Activated B cell treated with CpG ODN at 0.5 μM for 24 hours (primary cell): ENCODE results near the gene MUC5B. TPM values are rescaled to one million over a fixed set of nuclear protein-coding genes. Genes with fewer than 3 reads are reported as not detected.

Experiments
- ATAC-seq: fragments of 200-7000 bp; cut with Tn5 transposase; one replicate; pipeline ENCODE4 v1.10.0; 2021; ENCODE audit warnings: low read depth, mild to moderate bottlenecking, moderate library complexity
- CTCF ChIA-PET: fragments of 350-600 bp; sonication (Branson Sonifier 250); formaldehyde crosslinking; loops from one replicate; lab custom pipeline; 2021; ENCODE audit warnings: antibody characterized with exemption; lab: Charles Lee
- POLR2A ChIA-PET: fragments of 350-600 bp; sonication (Branson Sonifier 250); formaldehyde crosslinking; loops from one replicate; lab custom pipeline; 2021; ENCODE audit warnings: antibody characterized with exemption; lab: Charles Lee
- DNase-seq: peaks from one replicate; pipeline ENCODE4 v3.0.0; 2022
- H3K27ac Mint-ChIP-seq: one replicate; pipeline ENCODE4 v1.8.0; 2020; ENCODE audit warnings: mixed read lengths
- H3K27me3 Mint-ChIP-seq: one replicate; pipeline ENCODE4 v1.8.0; 2021; ENCODE audit warnings: mixed read lengths
- H3K36me3 Mint-ChIP-seq: one replicate; pipeline ENCODE4 v1.8.0; 2021; ENCODE audit warnings: low read depth, mixed read lengths
- H3K4me1 Mint-ChIP-seq: one replicate; pipeline ENCODE4 v1.8.0; 2021; ENCODE audit warnings: mixed read lengths
- H3K4me3 Mint-ChIP-seq: one replicate; pipeline ENCODE4 v1.8.0; 2020; ENCODE audit warnings: mild to moderate bottlenecking, mixed read lengths
- H3K9me3 Mint-ChIP-seq: one replicate; pipeline ENCODE4 v1.8.0; 2020; ENCODE audit warnings: mixed read lengths
- intact Hi-C: fragments of 100-400 bp; cut with micrococcal nuclease; formaldehyde crosslinking; loops from one replicate; pipeline ENCODE4 v1.15.1; 2024
- total RNA-seq: library from RNA; stranded (reverse); gene quantifications from 2 replicates; pipeline ENCODE4 v1.2.3, GENCODE V29; 2022
- TF ChIP-seq, protein P1 (sequence below): fragments of 200-600 bp; IDR thresholded peaks from one replicate; pipeline ENCODE4 v1.8.0; 2022; ENCODE audit warnings: antibody characterized with exemption, mild to moderate bottlenecking

Gene MUC5B
- total RNA-seq, 1 donor from 2014 or later, result not detected

- ATAC-seq, result no peak
- intact Hi-C loops, result no loop called here
- H3K4me3 Mint-ChIP-seq, result no peak overlapping the region
- DNase-seq, result no peak
- H3K27me3 Mint-ChIP-seq, result no peaks in the 10 kb centered on the region
- no peaks in the 10 kb centered on the region for H3K4me1 Mint-ChIP-seq
- TF ChIP-seq, protein P1, sequence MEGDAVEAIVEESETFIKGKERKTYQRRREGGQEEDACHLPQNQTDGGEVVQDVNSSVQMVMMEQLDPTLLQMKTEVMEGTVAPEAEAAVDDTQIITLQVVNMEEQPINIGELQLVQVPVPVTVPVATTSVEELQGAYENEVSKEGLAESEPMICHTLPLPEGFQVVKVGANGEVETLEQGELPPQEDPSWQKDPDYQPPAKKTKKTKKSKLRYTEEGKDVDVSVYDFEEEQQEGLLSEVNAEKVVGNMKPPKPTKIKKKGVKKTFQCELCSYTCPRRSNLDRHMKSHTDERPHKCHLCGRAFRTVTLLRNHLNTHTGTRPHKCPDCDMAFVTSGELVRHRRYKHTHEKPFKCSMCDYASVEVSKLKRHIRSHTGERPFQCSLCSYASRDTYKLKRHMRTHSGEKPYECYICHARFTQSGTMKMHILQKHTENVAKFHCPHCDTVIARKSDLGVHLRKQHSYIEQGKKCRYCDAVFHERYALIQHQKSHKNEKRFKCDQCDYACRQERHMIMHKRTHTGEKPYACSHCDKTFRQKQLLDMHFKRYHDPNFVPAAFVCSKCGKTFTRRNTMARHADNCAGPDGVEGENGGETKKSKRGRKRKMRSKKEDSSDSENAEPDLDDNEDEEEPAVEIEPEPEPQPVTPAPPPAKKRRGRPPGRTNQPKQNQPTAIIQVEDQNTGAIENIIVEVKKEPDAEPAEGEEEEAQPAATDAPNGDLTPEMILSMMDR, result no peak
- H3K36me3 Mint-ChIP-seq, result no peaks in the 10 kb centered on the region
- ChIA-PET POLR2A (no interaction called here), CTCF (no interaction called here)
- no peaks in the 10 kb centered on the region for H3K9me3 Mint-ChIP-seq
- no peak overlapping the region for H3K27ac Mint-ChIP-seq
Observed at GRCh38 chr11:1254733-1255132, 31.9 kb downstream of the MUC5B start.

DNA sequence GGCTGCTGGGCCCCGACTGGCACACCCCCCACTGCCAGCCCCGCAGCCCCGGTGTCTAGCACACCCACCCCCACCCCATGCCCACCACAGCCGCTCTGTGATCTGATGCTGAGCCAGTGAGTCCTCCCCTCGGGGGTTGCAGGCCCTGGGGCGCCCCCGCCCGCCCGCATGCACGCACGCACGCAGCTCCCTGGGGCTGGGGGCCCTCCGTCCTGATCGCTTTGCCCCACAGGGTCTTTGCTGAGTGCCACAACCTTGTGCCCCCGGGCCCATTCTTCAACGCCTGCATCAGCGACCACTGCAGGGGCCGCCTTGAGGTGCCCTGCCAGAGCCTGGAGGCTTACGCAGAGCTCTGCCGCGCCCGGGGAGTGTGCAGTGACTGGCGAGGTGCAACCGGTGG lies 32.3 kb downstream of the MUC5B start:
- Mint-ChIP-seq H3K9me3 (no peaks in the 10 kb centered on the region), H3K27ac (no peak overlapping the region), H3K36me3 (no peaks in the 10 kb centered on the region), H3K27me3 (no peaks in the 10 kb centered on the region), H3K4me3 (no peak overlapping the region), H3K4me1 (no peaks in the 10 kb centered on the region)
- POLR2A ChIA-PET, result no interaction called here
- ATAC-seq (no peak), DNase-seq (no peak)
- intact Hi-C loops, result no loop called here
- TF ChIP-seq, protein P1, result no peak
- CTCF ChIA-PET, result no interaction called here

DNA sequence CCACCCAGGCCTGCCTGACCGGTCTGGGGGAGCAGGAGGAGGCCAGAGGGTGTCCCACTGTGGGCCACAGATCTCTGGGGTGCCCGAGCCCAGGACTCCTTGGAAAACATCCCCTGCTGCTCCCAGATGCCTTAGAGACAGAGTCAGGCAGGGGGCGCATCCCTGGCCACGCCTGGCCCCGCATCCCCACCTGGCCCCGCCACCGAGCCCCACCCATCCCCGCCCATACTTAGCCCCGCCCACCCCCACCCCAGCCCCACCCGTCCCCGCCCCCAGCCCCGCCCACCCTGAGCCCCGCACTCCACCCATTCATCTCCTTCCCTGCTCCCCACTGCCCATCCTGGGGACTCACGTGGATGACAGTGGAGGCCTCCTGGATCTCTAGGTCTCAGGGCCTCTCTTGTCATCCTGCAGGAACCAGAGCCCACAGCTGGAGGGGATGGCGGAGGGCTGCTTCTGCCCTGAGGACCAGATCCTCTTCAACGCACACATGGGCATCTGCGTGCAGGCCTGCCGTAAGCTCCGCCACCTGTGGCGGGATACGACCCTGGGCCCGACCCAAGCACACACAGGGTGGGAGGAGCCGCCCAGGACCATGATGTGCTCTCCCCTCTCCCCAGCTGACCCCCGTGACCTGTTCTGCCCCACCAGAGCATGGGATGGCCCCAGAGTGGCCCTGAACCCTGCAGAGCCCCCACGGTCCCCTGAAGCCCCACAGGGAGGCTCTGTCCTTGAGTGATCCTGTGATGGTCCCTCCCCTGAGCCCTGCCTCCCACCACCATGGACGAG lies 33.6 kb downstream of the MUC5B start:
- Mint-ChIP-seq H3K4me1 (no peaks in the 10 kb centered on the region), H3K27ac (no peak overlapping the region), H3K27me3 (no peaks in the 10 kb centered on the region), H3K36me3 (no peaks in the 10 kb centered on the region), H3K4me3 (no peak overlapping the region), H3K9me3 (no peaks in the 10 kb centered on the region)
- DNase-seq, result no peak
- ATAC-seq, result no peak
- POLR2A ChIA-PET, result no interaction called here
- CTCF ChIA-PET, result no interaction called here
- TF ChIP-seq, protein P1, result no peak
- intact Hi-C loops, result no loop called here

- ChIA-PET POLR2A (no interaction called here), CTCF (no interaction called here)
- TF ChIP-seq, protein P1, result no peak
- Mint-ChIP-seq H3K27ac (no peak overlapping the region), H3K4me3 (no peak overlapping the region), H3K27me3 (no peaks in the 10 kb centered on the region), H3K4me1 (peaks cover 5% of the 10 kb centered on the region), H3K9me3 (no peaks in the 10 kb centered on the region), H3K36me3 (no peaks in the 10 kb centered on the region)
- intact Hi-C loops, result no loop called here
- ATAC-seq (no peak), DNase-seq (no peak)
Observed at GRCh38 chr11:1257366-1257765, 34.5 kb downstream of the MUC5B start.

- ATAC-seq (no peak), DNase-seq (no peak)
- Mint-ChIP-seq H3K4me1 (peaks cover 8% of the 10 kb centered on the region), H3K9me3 (no peaks in the 10 kb centered on the region), H3K4me3 (no peak overlapping the region), H3K36me3 (no peaks in the 10 kb centered on the region), H3K27ac (no peak overlapping the region), H3K27me3 (no peaks in the 10 kb centered on the region)
- intact Hi-C loops, result no loop called here
- POLR2A ChIA-PET, result no interaction called here
- CTCF ChIA-PET, result no interaction called here
- TF ChIP-seq, protein P1, result no peak
Observed at GRCh38 chr11:1257916-1258315, 35.0 kb downstream of the MUC5B start.
